ENCODE data around the gene LDLRAD3.

Gene LDLRAD3

GRCh38 chr11:36141956-36142355 is 198.1 kb downstream of the LDLRAD3 start:
- no peak for DNase-seq

- no peak for DNase-seq
Observed at GRCh38 chr11:36142439-36142838, 198.6 kb downstream of the LDLRAD3 start.

- DNase-seq = no peak
Observed at GRCh38 chr11:36142879-36143278, 199.0 kb downstream of the LDLRAD3 start.

- DNase-seq = no peak
Observed at GRCh38 chr11:36146437-36146836, 202.6 kb downstream of the LDLRAD3 start.

GRCh38 chr11:36147491-36147890 is 203.6 kb downstream of the LDLRAD3 start:
- DNase-seq = no peak

- no peak for DNase-seq
Observed at GRCh38 chr11:36148701-36149100, 204.8 kb downstream of the LDLRAD3 start.

- DNase-seq = peak; percentile 94
Observed at GRCh38 chr11:36149538-36150242, 205.8 kb downstream of the LDLRAD3 start.

- DNase-seq = no peak
Observed at GRCh38 chr11:36150986-36151385, 207.1 kb downstream of the LDLRAD3 start.

- DNase-seq = no peak
Observed at GRCh38 chr11:36151933-36152580, 208.2 kb downstream of the LDLRAD3 start.

- no peak for DNase-seq
Observed at GRCh38 chr11:36153551-36153950, 209.7 kb downstream of the LDLRAD3 start.

- DNase-seq = no peak
Observed at GRCh38 chr11:36155124-36155561, 211.3 kb downstream of the LDLRAD3 start.

GRCh38 chr11:36155770-36156160 is 211.9 kb downstream of the LDLRAD3 start:
- no peak for DNase-seq

- no peak for DNase-seq
Observed at GRCh38 chr11:36156161-36156816, 212.4 kb downstream of the LDLRAD3 start.

- no peak for DNase-seq
Observed at GRCh38 chr11:36156817-36157519, 213.1 kb downstream of the LDLRAD3 start.

GRCh38 chr11:36160091-36160490 is 216.2 kb downstream of the LDLRAD3 start:
- no peak for DNase-seq

GRCh38 chr11:36161572-36161971 is 217.7 kb downstream of the LDLRAD3 start:
- DNase-seq = no peak

GRCh38 chr11:36162006-36162882 is 218.4 kb downstream of the LDLRAD3 start:
- DNase-seq = no peak

- no peak for DNase-seq
Observed at GRCh38 chr11:36162883-36163434, 219.1 kb downstream of the LDLRAD3 start.

GRCh38 chr11:36164506-36165250 is 220.8 kb downstream of the LDLRAD3 start:
- DNase-seq = no peak

GRCh38 chr11:36165621-36166397 is 221.9 kb downstream of the LDLRAD3 start:
- no peak for DNase-seq

All from OCI-M1 (cell line).